ENCODE results near the gene UACA. TPM values are rescaled to one million over a fixed set of nuclear protein-coding genes. Genes with fewer than 3 reads are reported as not detected.

UACA gene
- total RNA-seq, 1 experiment from 2014 or later, result 38.0 TPM

- H3K23ac ChIP-seq (ENCODE audit: insufficient read length, low read depth, low read length), result no peak overlapping the region
- WGBS (ENCODE audit: extremely low coverage, insufficient read length, low lambda C conversion rate), result no CpG with 5 or more reads among the region's 3 CpGs
- H4K8ac ChIP-seq (replicated peaks; ENCODE audit: insufficient read length, low read depth, low read length), result no peak overlapping the region
- H4K5ac ChIP-seq (ENCODE audit: insufficient read length, low read depth, low read length), result no peak overlapping the region
- H3K9me3 Mint-ChIP-seq, result no peaks in the 10 kb centered on the region
- no peak overlapping the region for H3K4ac ChIP-seq (ENCODE audit: low read depth, low read length)
- no peak overlapping the region for H3K4me2 ChIP-seq (ENCODE audit: insufficient read depth, insufficient read length, low read length)
- H3K23me2 ChIP-seq (ENCODE audit: insufficient read length, low read depth, low read length, poor library complexity, severe bottlenecking), result no peaks in the 10 kb centered on the region
- H3K79me2 ChIP-seq (ENCODE audit: insufficient read depth, low read length), result no peaks in the 10 kb centered on the region
- H2AK5ac ChIP-seq (ENCODE audit: insufficient read length, low read length), result no peak overlapping the region
- peaks cover 2% of the 10 kb centered on the region; the same call in 1 of the 2 replicates for H3K4me1 ChIP-seq (ENCODE audit: insufficient read depth, low read length)
- no peaks in the 10 kb centered on the region for H3K27me3 Mint-ChIP-seq (ENCODE audit: low read depth)
- H3K4me3 Mint-ChIP-seq, result no peak overlapping the region
- no peaks in the 10 kb centered on the region for H4K20me1 ChIP-seq (ENCODE audit: control insufficient read depth, insufficient read depth, insufficient read length)
- no peak overlapping the region for H2BK20ac ChIP-seq (ENCODE audit: low read depth, low read length, poor library complexity, severe bottlenecking)
- H3K36me3 Mint-ChIP-seq (ENCODE audit: insufficient read depth in 1 of 3, low read depth in 3 of 3), result peaks cover 0 to 6% (median 4%) of the 10 kb centered on the region in 3 experiments; a peak in 4 of 7 replicates
- H3K27ac ChIP-seq (ENCODE audit: insufficient read length, low read depth, low read length), result no peak overlapping the region
- peaks cover 3 to 9% of the 10 kb centered on the region in 2 experiments; a peak in 3 of 4 replicates for H3K4me1 Mint-ChIP-seq
- H4K91ac ChIP-seq (ENCODE audit: insufficient read length, low read depth, low read length), result no peak overlapping the region
- H3K27ac Mint-ChIP-seq, result no peak overlapping the region
- no peak overlapping the region for H3K9ac ChIP-seq (ENCODE audit: extremely low read depth, insufficient read length, low read length)
- no peak for DNase-seq
- H2BK5ac ChIP-seq (ENCODE audit: insufficient read length, low read length), result no peak overlapping the region
- H2BK12ac ChIP-seq (ENCODE audit: insufficient read length, low read depth, low read length), result no peak overlapping the region
- H3T11ph ChIP-seq (ENCODE audit: low read length), result no peak overlapping the region
- H3K9me3 ChIP-seq (ENCODE audit: control insufficient read depth, low read depth, low read length), result no peaks in the 10 kb centered on the region
- no peaks in the 10 kb centered on the region for H3K79me1 ChIP-seq (ENCODE audit: insufficient read depth, low read depth, low read length, poor library complexity, severe bottlenecking)
- no peak overlapping the region for H2AFZ ChIP-seq (ENCODE audit: low read length)
- no peak for TF ChIP-seq CTCF (conservative IDR thresholded peaks at IDR 0.05)
- H3K18ac ChIP-seq (ENCODE audit: insufficient read length, low read depth, low read length), result no peak overlapping the region
- no peak overlapping the region for H3K14ac ChIP-seq (ENCODE audit: insufficient read depth, low read length)
- no peak overlapping the region for H2BK15ac ChIP-seq (ENCODE audit: low read depth, low read length)
- H2BK120ac ChIP-seq (ENCODE audit: low read depth, low read length, poor library complexity, severe bottlenecking), result no peak overlapping the region
- no peaks in the 10 kb centered on the region for H3K27me3 ChIP-seq (ENCODE audit: insufficient read depth, low read length)
- no peak overlapping the region for H3K56ac ChIP-seq (ENCODE audit: insufficient read length, low read depth, low read length)
Measured at GRCh38 chr15:70687482-70687881, 75.9 kb downstream of the UACA start.

Data from H9 (cell line).